Right lobe of liver (tissue), 4 donors: ENCODE data around the gene PHETA1.

ENCODE experiments used
- POLR2A ChIP-seq: fragments of 450-650 bp; IDR thresholded peaks from one replicate; pipeline ENCODE4 v1.6.1; 2017; ENCODE audit warnings: antibody characterized with exemption, mild to moderate bottlenecking
- TF ChIP-seq, protein P1 (sequence below), 4 donors: fragments of 200-600 bp in 3 of 4; fragments of 450-650 bp in 1 of 4; IDR thresholded peaks; one replicate each; pipeline versions ENCODE4 v1.5.1 to v1.8.0; 2016 to 2022; ENCODE audit warnings: antibody characterized with exemption in 4 of 4, mild to moderate bottlenecking in 2 of 4
- donor health status: DM: no; HTN: no; CAD: no.
- donor health status: DM: no; HTN: no; CAD: no.
- donor health status: DM: no; HTN: yes; CAD: no.

DNA sequence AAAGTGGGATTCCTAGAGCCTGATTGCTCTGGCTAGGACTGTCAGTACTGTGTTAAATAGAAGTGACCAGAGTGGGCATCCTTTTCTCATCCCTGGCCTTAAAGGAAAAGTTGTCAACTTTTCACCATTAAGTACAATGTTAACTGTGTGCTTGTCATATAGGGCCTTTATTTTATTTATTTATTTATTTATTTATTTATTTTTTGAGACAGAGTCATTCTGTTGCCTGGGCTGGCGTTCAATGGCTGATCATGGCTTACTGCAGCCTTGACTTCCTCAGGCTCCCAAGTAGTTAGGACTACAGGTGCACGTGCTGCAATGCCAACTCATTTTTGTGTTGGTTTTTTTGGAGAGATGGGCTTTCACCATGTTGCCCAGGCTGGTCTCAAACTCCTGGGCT lies 48.4 kb upstream of the PHETA1 start:
- no peak for TF ChIP-seq POLR2A
- TF ChIP-seq, protein P1, sequence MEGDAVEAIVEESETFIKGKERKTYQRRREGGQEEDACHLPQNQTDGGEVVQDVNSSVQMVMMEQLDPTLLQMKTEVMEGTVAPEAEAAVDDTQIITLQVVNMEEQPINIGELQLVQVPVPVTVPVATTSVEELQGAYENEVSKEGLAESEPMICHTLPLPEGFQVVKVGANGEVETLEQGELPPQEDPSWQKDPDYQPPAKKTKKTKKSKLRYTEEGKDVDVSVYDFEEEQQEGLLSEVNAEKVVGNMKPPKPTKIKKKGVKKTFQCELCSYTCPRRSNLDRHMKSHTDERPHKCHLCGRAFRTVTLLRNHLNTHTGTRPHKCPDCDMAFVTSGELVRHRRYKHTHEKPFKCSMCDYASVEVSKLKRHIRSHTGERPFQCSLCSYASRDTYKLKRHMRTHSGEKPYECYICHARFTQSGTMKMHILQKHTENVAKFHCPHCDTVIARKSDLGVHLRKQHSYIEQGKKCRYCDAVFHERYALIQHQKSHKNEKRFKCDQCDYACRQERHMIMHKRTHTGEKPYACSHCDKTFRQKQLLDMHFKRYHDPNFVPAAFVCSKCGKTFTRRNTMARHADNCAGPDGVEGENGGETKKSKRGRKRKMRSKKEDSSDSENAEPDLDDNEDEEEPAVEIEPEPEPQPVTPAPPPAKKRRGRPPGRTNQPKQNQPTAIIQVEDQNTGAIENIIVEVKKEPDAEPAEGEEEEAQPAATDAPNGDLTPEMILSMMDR (IDR thresholded peaks at IDR 0.05), result no peak
